ENCODE measurements around the gene PIGZ. TPM values are rescaled to one million over a fixed set of nuclear protein-coding genes. Genes with fewer than 3 reads are reported as not detected.

The PIGZ gene
- total RNA-seq, 1 experiment from 2014 or later = 1.4 TPM

- Histone ChIP-seq H3K27ac (ENCODE audit: low read depth, low read length) (peak overlapping the region; percentile 20; the same call in 1 of the 2 replicates), H3K9me3 (ENCODE audit: control insufficient read depth in 1 of 2, insufficient read depth in 1 of 2, low read depth in 1 of 2, low read length in 2 of 2) (no peaks in the 10 kb centered on the region), H3K9ac (ENCODE audit: low read length) (no peak overlapping the region), H3K4me1 (ENCODE audit: control insufficient read depth in 1 of 2, insufficient read depth in 2 of 2, low read length in 2 of 2) (peaks cover 0 to 8% of the 10 kb centered on the region in 2 experiments; a peak in 1 of 4 replicates), H3K4me3 (replicated peaks in 1 of 2; ENCODE audit: low read depth in 1 of 2, low read length in 2 of 2) (no peak overlapping the region), H3K4me2 (ENCODE audit: low read length) (no peak overlapping the region), H3K79me2 (ENCODE audit: insufficient read depth, low read length) (peaks cover 69% of the 10 kb centered on the region), H2AFZ (ENCODE audit: low read depth, low read length, poor library complexity, severe bottlenecking) (no peak overlapping the region), H3K9me2 (ENCODE audit: insufficient read depth) (no peaks in the 10 kb centered on the region), H4K20me1 (ENCODE audit: insufficient read depth) (peaks cover 6% of the 10 kb centered on the region; the same call in 1 of the 2 replicates), H3K27me3 (ENCODE audit: insufficient read depth, low read length) (no peaks in the 10 kb centered on the region), H3K36me3 (ENCODE audit: control insufficient read depth in 1 of 2, insufficient read depth in 2 of 2, low read length in 2 of 2) (peaks cover 47 to 60% of the 10 kb centered on the region in 2 experiments)
- ChIA-PET POLR2A (no interaction called here), RAD21 (ENCODE audit: low non-redundant PET in 1 of 2, low total read pairs in 2 of 2, uncharacterized antibody in 2 of 2, unreplicated experiment in 2 of 2) (no interaction called here), CTCF (no interaction called here)
- TF ChIP-seq REST (IDR thresholded peaks at IDR 0.05; ENCODE audit: low read depth) (no peak), ZNF274 (IDR thresholded peaks at IDR 0.05; ENCODE audit: low read depth, low read length) (no peak), TCF7L2 (IDR thresholded peaks at IDR 0.05; ENCODE audit: borderline replicate concordance, extremely low read depth, insufficient read depth, insufficient read length) (no peak), EZH2phosphoT487 (IDR thresholded peaks at IDR 0.05; ENCODE audit: borderline replicate concordance) (no peak), JUND (IDR thresholded peaks at IDR 0.05) (no peak), SP1 (IDR thresholded peaks at IDR 0.05; ENCODE audit: low read depth) (no peak), ZBTB33 (IDR thresholded peaks at IDR 0.05; ENCODE audit: extremely low read depth, insufficient replicate concordance, low read length) (no peak), SRF (IDR thresholded peaks at IDR 0.05; ENCODE audit: low read depth) (no peak), EGR1 (IDR thresholded peaks at IDR 0.05; ENCODE audit: low read depth) (no peak), RAD21 (IDR thresholded peaks at IDR 0.05; ENCODE audit: low read depth) (no peak), ELF1 (IDR thresholded peaks at IDR 0.05; ENCODE audit: borderline replicate concordance, low read depth) (no peak), FOSL1 (IDR thresholded peaks at IDR 0.05; ENCODE audit: low read depth) (no peak), YY1 (IDR thresholded peaks at IDR 0.05; ENCODE audit: extremely low read depth, insufficient replicate concordance, low read depth, low read length) (no peak), EZH2 (IDR thresholded peaks at IDR 0.05) (no peak)
- DNase-seq (ENCODE audit: low read depth, low spot score) (no peak), ATAC-seq (no peak)
- BruUV-seq (replicated peaks) = no TSS peak
- intact Hi-C loops (cut with micrococcal nuclease) = no loop called here
Measured at GRCh38 chr3:196938124-196938523, 30.5 kb downstream of the PIGZ start.

Measured in HCT116 (cell line).